NCI-H82 (cell line): ENCODE results near the gene CR1.
"Not testable (repeated sequence)": the region's sequence is repeated elsewhere in the genome, so short reads cannot be mapped to it uniquely, and the experiment has no call there.

Experiments used
- DNase-seq: peaks from one replicate; lab custom pipeline; 2025; lab: John Stamatoyannopoulos, UW

The CR1 gene

DNA sequence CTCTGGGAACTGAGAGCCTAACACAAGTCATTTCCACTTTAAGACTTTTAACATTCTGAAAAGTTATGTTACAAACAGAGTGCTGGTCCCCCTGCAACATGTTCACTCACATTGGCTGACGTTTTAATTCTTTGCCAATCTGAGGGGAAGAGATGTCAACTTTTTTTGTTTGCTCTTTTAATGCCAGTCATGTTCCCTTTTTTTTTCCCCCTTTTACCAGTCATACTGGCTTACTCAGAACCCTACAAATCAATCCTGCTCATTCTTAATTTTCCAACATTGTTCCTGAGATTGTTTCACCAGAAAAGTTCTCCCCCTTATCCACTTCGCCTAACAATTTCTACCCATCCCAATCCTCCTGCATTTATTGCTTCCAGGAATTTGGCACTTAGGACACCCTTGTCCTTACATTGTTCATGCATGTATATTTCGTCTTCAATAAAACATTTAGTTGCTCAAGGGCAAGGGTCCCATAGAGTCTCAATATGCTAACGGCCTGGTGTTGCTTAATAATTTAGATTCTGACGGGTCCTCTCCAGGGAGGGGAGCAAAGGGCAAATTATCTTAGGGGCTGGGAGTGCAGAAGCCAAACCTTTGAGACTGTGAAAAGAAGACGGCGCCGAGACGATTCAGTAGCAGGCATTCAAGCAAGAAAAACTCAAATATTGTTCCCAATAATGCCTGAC, 148.4 kb downstream of the CR1 start:
- no peak for DNase-seq

DNA sequence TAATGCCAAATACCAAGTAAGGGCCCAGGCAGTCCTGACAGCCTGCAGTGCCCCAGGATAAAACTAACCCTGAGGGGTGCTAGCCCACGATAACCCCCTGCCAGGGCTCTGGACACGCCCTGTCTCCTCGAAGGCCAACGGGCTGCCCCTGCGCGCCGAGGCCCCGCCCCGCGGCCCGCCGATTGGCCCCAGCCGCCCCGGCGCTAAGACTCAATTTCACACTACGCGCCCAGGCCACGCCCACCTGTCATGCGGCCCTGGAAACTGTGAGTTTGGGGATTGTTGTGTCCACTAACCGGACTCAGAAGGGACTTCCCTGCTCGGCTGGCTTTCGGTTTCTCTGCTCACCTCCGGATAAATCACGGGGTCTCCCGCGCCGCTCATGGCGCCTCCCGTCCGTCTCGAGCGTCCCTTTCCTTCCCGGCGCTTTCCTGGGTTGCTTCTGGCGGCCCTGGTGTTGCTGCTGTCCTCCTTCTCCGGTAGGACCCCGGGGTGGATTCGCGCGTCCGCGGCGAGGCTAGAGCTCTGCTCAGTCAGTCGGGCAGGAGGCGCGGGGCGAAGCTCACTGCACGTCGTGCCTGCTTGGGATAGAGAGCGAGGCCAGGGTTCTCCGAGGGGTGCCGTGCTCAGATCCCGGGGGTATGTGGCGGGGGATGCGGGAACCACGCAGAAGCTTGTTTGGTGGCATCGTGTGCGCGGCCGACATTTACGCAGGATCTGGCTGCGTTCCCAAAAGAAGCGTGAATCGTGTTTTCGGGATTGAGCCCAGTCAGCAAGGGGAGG, 149.1 kb downstream of the CR1 start, which contains the start of gene CR1L:
Gene CR1L (plus strand): TSS at position 282 of the 783 bp plus-strand sequence. CDS start 101 bp downstream, at position 383.
- peak; percentile 93 for DNase-seq

DNA sequence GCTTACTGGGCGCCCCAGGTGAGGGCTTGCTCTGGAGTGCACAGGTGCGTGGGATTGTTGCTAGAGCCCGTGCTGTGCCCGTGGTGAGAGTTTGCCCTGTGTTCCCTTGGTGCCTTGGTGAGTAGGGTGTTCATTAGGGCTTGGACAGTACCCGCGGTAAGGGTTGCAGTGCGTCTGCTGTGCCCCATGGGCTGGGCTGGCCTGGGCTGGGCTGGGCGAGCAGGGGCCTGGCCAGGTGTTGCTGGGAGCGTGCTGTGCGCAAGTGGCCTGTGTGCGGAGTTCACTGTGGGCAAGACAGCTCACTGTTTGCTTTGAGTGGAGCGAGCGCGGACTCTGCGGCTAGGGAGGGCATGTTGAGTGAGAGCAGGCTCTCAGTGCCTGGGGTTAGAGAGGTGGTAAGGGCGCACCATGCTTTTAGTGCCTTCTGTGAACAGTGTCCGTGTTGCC, 149.7 kb downstream of the CR1 start:
- no peak for DNase-seq

DNA sequence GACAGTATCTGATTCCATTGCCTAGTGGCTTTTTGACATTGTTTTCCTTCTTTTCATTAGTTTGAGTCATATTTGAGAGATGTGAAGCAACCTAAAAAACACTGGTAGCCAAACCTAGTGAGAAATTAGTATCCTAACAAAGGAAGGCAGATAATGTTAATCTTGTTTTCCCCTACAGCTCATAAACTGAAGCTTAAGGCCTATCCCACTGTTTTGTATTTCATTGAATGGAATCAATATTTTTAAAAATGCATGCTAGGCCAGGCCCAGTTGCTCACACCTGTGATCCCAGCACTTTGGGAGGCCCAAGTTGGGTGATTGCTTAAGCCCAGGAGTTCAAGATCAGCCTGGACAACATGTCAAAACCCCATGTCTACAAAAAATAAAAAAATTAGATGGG, 150.2 kb downstream of the CR1 start:
- no peak for DNase-seq

DNA sequence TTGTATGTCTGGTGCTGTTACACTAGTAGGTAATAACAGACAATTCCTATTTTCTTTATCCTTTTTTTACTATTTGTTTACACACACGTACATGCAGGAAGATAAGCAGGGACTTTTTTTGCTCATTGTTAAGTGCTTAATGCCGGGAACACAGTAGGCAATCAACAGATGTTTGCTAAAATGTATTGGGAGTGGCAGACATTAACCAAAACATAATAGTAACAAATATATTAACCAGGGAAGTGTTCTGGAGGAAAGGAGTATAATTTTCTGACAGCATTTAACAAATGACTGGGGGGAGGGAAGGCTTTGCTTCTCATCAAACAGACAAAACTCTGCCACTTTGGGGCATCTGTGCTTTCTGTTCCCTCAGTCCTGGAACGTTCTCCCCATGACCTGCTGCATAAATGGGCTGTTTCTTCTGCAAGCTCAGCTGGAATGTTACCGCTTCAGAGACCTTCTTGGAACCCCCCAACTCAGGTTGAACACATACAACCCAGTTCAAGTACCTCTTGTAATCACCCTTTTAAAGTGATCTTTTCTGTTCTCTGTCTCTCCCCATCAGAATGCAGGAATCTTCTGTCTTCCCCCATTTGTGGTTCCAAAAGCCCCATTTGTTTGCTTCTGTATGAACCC, 151.1 kb downstream of the CR1 start:
- no peak for DNase-seq

DNA sequence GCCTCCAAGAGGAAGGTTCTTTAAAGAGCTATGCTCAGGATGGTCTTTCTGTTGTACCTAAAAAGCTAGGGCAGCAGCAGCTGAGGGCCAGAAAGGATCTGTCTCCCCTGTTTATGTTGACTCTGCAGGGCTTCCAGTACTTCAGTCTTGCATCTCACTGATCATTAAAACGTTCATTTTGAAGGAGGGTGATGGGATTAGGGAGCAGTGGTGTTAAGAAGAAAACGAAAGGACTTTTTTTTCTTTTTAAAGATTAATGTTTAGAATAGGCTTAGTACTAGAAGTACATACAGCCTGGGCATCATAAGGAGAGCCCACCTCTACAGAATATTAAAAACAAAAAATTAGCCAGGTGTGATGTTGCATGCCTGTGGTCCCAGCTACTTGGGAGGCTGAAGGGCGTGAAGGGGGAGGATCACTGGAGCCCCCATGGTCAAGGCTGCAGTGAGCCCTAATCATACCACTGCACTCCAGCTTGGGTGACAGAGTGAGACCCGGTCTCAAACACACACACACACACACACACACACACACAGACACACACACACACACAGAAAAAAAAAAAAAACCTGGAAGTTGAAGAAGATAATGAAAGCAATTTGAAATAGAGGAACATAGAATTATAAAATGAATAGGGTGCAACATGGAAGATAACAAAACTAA, 151.8 kb downstream of the CR1 start:
- DNase-seq: no peak

DNA sequence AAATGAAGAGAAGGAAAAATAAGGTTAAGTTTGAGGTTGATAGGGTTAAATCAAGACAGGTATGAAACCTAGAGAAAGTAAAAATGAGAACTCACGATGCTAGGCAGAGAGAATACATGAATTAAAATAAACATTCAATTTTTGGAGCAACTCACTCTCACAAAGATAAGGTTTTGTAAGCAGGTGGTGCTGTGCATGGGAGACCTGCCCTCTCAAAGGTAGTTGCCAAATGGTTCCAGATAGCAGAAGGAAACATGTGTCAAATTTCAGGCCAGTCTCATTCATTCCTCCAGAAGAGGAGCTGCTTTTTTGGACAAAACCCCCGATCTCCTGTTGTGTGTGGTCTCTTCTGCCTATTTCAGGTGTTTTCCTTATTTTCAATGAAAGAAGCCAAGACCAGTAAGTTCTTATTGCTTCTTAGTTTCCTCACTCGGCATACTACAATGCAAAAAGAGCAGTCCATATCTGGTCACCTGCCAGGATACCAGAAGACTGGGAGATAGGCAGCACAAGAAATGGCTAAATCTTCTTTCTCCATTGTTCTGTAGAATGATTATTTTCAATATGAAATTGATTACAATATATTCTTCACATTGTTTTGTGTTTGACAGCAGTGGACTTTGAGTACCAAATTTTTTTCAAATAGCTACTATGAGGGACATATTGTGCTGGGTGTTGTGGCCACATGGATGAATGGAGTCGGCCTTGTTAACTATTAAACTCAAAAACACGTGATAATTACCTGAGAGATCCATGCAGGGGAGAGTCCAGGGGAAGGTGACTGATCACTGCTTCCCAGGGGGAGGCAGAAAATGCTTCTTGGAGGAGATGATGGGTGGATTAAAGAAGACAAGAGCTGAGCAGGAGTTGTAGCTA, 152.6 kb downstream of the CR1 start:
- no peak for DNase-seq

DNA sequence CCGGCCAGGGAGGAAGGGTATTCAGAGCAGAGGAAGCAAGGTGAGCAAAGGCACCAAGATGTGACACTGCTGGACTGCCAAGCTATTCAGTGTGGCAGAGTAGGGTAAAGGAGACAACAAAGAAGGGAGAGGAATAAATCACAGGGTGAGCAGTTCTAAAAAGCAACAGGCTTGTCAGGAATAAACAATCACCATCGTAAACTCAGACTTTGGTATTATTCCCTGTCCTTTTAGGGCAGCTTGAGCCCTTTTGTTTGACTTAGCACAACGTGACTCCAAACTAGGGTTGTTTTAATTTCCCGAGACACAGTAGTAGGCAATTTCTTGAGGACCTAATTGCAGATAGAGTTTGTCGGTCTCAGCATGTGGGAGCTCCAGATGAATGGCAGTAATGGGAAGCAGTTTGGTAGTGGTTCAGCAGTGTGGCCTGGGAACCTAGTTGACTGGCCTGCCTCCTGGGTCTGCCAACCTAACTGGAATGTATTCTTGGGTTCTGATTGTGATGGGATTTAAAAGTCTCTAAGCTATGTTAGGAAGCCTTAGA, 153.3 kb downstream of the CR1 start:
- DNase-seq: no peak

DNA sequence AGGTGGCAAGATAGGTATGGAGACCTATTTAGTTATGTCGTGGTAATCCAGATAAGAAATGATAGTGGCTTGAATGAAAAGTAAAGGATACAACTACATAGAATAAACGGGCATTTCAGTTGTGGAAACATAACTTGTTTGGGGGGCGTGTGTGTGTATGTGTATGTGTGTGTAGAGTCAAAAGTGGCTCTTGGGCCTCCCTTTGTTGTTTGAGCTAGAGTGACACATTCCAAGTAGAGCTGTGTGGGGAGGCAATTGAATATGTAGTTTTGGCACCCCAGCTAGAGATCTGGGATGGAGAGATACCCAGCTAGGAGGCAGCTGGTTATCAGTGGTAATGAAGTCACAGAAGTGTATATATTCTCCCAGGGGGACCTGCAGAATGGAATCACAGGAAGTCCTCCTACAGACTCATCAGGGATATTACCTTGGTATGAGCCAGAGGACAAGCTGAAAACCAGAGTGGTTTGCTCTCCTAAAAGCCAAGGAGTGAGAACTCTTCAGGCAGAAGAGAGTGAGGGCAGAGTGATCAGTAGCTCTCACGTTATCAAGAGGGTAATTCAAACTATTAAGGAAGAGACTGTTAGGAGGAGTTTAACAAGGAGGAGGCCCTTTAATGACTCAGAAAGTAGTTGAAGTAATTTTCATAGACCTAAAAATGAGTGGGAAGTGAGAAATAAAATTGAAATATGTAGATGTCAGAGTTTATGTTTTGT, 154.1 kb downstream of the CR1 start:
- no peak for DNase-seq

DNA sequence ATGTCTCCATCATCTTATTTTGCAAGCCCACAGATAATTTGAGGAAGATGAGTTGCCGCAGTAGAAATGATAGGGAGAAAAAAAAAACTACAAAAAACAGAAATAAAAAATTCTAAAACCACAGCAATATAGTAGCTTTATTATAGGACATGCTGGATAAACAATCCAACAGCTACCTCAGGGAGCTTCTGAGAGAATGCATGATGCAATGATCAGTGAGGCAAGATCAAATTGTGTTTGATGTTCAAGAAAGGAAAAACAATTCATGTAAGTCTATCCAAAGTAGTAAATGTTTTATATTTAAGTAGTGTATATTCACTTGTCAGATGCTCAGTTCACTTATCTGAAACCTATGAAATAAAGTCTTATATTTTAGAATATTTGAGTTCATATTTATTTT, 155.6 kb downstream of the CR1 start:
- no peak for DNase-seq

DNA sequence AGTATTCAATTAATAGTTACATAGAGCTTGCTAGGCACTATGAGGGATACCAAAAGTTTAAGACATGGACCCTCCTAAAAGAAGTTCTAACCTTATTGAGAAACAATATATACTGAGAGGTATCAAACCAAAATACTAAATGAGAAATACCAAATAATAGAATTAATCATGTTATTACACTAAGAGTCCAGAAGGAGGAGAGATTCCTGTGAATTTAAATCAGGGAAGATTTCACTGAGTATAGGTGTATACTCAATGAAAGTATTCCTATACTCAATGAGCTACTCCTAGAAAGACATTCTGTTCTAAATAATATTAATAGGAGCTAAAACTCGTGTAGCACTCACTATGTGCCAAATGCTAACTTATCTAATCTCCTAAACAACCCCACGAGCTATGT, 158.4 kb downstream of the CR1 start:
- no peak for DNase-seq

DNA sequence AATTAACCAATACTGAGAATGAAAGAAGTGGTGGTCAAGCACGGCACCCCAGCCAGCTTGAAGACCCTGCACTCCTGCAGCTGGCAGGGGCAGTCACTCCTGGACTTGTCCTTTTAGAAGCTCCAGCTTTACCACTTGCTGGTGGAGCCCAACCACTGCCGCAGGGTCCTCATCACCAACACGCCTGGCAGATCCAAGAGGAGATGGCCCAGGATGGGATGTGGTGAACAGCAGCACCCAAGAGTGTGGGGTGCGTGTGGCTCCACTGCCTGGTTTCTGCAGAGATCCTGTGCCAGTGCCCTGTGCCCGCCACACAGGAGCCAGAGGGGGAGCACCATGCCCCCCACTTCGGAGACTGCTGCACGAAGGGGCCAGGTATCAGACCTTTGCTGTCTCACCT, 162.5 kb downstream of the CR1 start:
- DNase-seq: no peak

DNA sequence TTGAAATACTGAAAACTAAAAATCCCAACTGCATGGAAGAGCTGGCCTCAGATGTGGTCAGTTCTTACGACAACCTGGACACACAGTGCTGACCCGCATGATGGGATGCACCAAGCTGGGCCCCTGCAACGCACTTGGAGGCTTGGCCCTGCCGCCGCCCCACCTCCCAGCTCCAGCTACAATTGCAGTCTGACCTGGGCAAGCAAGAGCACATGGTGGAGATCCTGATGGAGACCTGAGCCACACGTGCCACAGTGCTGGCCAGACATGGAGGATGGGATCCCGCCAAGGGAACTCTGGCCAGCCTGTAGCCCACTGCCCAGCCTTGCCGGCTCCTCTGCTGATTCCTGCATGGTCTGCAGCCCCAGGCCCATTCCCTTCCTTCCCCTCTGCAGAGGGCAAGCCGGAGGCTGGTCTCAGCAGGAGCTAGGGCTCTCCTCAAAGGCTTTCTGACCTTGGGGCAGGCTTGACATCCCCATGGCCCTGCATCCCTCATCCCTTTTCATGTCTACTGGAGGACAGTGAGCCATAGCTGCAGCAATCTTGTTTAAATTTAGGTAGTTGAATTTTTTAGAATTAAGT, 163.0 kb downstream of the CR1 start:
- no peak for DNase-seq

DNA sequence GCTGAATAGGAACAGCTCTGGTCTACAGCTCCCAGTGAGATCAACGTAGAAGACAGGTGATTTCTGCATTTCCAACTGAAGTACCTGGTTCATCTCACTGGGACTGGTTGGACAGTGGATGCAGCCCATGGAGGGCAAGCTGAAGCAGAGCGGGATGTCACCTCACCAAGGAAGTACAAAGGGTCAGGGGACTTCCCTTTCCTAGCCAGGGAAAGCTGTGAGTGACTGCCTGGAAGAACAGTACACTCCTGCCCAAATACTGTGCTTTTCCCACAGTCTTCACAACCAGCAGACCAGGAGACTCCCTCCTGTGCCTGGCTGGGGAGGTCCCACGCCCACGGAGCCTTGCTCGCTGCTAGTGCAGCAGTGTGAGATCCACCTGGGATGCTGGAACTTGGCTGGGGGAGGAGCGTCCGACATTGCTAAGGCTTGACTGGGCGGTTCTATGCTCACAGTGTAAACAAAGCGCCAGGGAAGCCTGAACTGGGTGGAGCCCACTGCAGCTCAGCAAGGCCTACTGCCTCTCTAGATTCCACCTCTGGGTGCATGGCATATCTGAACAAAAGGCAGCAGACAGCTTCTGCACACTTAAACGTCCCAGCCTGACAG, 163.7 kb downstream of the CR1 start:
- no peak for DNase-seq

DNA sequence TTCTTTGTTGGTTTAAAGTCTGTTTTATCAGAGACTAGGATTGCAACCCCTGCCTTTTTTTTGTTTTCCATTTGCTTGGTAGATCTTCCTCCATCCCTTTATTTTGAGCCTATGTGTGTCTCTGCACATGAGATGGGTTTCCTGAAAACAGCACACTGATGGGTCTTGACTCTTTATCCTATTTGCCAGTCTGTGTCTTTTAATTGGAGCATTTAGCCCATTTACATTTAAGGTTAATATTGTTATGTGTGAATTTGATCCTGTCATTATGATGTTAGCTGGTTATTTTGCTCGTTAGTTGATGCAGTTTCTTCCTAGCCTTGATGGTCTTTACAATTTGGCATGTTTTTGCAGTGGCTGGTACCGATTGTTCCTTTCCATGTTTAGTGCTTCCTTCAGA, 165.5 kb downstream of the CR1 start:
- not testable (repeated sequence) for DNase-seq

DNA sequence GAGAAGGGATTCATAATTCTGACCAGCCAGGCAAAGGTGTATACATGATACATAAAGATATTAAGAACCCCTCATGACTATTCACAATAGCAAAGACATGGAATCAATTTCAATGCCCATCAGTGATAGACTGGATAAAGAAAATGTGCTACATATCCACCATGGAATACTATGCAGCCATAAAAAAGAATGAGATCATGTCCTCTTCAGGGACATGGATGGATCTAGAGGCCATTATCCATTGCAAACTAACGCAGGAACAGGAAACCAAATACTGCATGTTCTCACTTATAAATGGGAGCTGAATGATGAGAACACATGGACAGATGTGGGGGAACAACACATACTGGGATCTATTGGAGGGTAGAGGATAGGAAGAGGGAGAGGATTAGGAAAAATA, 170.4 kb downstream of the CR1 start:
- DNase-seq: no peak

DNA sequence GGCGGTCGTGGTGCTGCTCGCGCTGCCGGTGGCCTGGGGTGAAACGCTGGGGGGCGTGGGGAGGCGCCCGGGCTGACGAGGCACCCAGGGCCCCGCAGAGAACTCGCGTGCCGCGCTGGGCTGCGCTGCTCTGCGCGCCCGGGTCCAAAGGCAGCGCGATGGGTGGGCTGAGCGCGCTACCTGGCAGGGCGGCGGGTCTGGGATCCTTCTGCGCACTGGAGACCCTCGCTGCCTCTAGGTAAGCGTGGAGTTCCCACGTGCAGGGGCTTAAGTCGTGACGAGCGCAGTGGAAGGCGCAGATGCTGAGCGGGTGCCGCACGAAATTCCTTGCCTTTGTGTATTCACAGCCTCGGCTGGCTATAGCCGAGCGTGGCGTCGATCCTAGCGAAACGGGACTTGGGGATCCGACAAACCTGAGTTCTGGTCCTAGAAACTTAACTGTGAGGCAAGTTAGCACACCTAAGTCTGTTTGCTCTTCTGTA, 173.6 kb downstream of the CR1 start:
- no peak for DNase-seq

DNA sequence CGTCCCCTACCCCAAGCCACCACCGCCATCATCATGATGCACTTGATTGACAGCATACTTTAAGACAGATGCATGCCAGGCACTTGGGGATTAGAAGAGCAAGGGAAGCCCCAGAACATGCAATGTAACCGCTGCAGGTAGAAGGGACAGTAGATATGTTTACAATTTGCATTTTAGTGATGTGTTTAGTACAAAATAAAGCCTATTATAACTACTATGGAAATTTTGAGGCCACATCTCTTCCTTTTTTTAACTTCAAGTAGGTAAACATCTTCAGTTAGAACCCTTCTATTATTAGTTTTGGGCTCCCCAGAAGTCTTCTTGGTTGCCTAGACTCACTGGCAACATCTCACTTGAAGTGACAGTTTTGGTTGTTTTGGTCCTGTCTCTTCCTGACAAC, 174.2 kb downstream of the CR1 start:
- peak; percentile 22 for DNase-seq

DNA sequence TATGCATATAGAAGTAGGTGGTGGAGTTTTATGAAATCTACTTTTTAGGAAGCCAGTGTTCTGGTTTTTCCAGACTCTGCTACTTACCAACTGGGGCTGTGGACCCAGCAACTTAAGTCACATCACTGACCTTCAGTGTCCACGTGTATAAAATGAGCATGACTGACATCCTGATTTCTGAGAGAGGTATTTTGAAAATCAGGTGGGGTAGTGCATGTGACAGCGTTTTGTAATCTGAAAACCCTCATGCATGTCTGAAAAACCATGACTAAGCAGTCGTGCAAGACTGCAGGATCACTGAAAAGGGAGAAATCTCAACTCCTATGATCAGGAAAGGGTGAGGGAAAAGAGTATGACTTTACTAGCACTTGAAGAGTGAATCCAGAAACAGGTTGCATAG, 175.0 kb downstream of the CR1 start:
- DNase-seq: no peak
